Measurements from ENCODE around the gene SOCS4.
"Not testable (repeated sequence)": the region's sequence is repeated elsewhere in the genome, so short reads cannot be mapped to it uniquely, and the experiment has no call there.

The SOCS4 gene

GRCh38 chr14:55075628-55076175 lies 48.7 kb downstream of the SOCS4 start:
- Histone ChIP-seq H3K36me3 (no peaks in the 10 kb centered on the region), H3K27me3 (no peaks in the 10 kb centered on the region), H3K4me3 (ENCODE audit: low read depth, low read length) (no peak overlapping the region), H3K4me1 (no peaks in the 10 kb centered on the region), H3K9me3 (no peaks in the 10 kb centered on the region)
- TF ChIP-seq CTCF (IDR thresholded peaks at IDR 0.05; ENCODE audit: low read depth, low read length): no peak
- DNase-seq: no peak

- no peak for TF ChIP-seq CTCF (IDR thresholded peaks at IDR 0.05; ENCODE audit: low read depth, low read length)
- no peaks in the 10 kb centered on the region for H3K4me1 ChIP-seq
- no peak for DNase-seq
These were observed 50.4 kb downstream of the SOCS4 start for GRCh38 chr14:55077170-55078151.

GRCh38 chr14:55079961-55080360 lies 52.9 kb downstream of the SOCS4 start:
- not testable (repeated sequence) for H3K4me1 ChIP-seq; H3K4me3 ChIP-seq (ENCODE audit: low read depth, low read length); H3K27me3 ChIP-seq; DNase-seq; H3K36me3 ChIP-seq; H3K9me3 ChIP-seq

More at GRCh38 chr14:55077170-55078151, 50.4 kb downstream of the SOCS4 start:
- H3K4me3 ChIP-seq (ENCODE audit: low read depth, low read length): no peak overlapping the region
- H3K36me3 ChIP-seq: no peaks in the 10 kb centered on the region
- no peaks in the 10 kb centered on the region for H3K9me3 ChIP-seq
- no peaks in the 10 kb centered on the region for H3K27me3 ChIP-seq

GRCh38 chr14:55084401-55085059 lies 57.5 kb downstream of the SOCS4 start:
- H3K9me3 ChIP-seq: no peaks in the 10 kb centered on the region
- H3K4me1 ChIP-seq: no peaks in the 10 kb centered on the region
- no peak for DNase-seq
- H3K36me3 ChIP-seq: no peaks in the 10 kb centered on the region
- no peak overlapping the region for H3K4me3 ChIP-seq (ENCODE audit: low read depth, low read length)
- H3K27me3 ChIP-seq: no peaks in the 10 kb centered on the region
- no peak for TF ChIP-seq CTCF (IDR thresholded peaks at IDR 0.05; ENCODE audit: low read depth, low read length)

GRCh38 chr14:55085060-55085660 lies 58.1 kb downstream of the SOCS4 start:
- TF ChIP-seq CTCF (IDR thresholded peaks at IDR 0.05; ENCODE audit: low read depth, low read length): no peak
- H3K4me3 ChIP-seq (ENCODE audit: low read depth, low read length): no peak overlapping the region
- H3K4me1 ChIP-seq: no peaks in the 10 kb centered on the region
- no peaks in the 10 kb centered on the region for H3K27me3 ChIP-seq
- H3K36me3 ChIP-seq: no peaks in the 10 kb centered on the region
- DNase-seq: no peak
- no peaks in the 10 kb centered on the region for H3K9me3 ChIP-seq

- H3K36me3 ChIP-seq: no peaks in the 10 kb centered on the region
- TF ChIP-seq CTCF (IDR thresholded peaks at IDR 0.05; ENCODE audit: low read depth, low read length): no peak
These were observed 59.9 kb downstream of the SOCS4 start for GRCh38 chr14:55086938-55087337.

More at GRCh38 chr14:55086938-55087337, 59.9 kb downstream of the SOCS4 start:
- Histone ChIP-seq H3K27me3 (no peaks in the 10 kb centered on the region), H3K4me3 (ENCODE audit: low read depth, low read length) (no peak overlapping the region), H3K9me3 (no peaks in the 10 kb centered on the region), H3K4me1 (no peaks in the 10 kb centered on the region)
- DNase-seq: no peak

All from BE2C (cell line).